SIG-M5 treated with dmso at 0.1 percent for 504 hours (cell line): ENCODE measurements around the gene GIMAP2.

Experiments
- DNase-seq: peaks from one replicate; lab custom pipeline; 2025; ENCODE audit not compliant: unreplicated experiment; lab: John Stamatoyannopoulos, UW

The GIMAP2 gene

DNA sequence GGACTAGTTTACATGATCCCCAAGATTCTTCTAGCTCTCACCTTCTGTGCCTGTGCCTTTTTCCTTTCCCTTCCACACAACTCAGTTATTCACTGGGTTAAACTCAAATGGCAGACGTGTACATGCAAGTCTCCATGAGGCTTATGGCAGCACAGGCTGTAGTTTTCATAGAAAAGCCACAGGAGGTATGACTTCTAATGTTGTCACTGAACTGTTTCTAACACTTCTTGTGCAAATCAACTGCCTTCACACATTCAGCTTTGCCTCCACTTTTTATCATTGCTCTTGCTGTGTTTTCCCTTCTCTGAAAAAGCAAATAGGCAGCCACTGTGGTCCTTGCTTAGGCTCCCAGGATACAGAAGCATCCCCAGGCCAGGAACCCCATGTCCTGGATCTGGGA lies 46.4 kb downstream of the GIMAP2 start:
- DNase-seq, result no peak

DNA sequence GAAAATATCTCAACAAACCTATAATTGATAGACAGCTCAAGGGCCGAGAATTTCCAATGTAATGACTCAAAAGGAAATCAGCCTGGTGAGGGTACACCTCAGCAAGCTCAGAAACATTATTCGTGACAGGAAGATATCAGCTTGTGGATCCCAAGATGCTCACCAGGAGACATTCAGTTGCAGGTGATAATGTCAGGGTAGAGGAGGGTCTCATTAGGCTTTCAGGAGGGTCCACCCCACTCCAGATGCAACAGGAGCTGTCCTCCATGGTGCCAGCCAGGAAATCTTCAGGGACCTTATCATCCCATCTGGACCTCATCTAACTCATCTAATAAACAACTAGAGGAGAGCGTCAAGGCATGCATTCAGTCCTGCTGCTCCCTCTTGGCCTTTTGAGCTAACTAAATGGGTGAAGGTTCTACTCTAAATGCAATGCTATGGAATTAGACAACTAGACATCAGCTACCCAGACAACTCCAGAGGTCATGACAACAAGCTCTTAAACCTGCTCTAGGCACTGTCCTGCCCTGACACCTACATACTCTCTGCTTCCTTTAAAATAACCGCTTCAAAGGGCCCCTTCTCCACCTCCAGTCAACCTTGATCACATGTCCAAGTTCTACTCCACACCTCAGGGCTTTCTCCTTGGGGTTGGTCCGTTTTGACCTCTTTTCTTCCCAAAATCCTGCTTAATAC lies 47.4 kb downstream of the GIMAP2 start:
- no peak for DNase-seq

DNA sequence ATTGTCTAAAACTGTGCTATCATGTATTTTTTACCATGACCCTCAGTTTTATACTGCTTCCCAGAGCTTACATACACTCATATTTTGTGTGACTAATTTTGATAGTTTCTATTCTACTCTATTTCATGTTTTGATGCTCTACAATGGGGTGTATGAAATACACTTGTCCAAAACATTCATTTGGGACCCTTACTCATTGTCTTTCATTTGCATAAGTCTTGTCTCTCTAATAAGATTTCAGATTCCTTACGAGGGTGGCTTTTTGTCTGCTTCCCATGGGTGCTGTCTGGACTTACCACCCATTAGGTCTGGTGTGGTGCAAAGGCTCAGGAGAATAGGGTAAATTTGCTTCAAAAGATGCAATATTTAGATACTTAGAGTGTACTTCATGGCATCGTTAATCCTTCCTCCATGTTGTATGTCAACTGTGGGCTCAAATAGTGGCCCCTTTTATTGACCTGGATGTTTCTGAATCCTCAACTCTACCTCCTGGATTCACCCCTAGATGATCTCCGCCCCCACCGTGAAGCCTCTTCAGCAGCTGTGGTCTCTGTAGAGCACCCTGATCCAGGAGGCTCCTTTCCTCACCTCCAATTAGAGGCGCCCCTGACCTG lies 48.1 kb downstream of the GIMAP2 start:
- DNase-seq, result no peak

GRCh38 chr7:150734254-150734653 lies 48.7 kb downstream of the GIMAP2 start:
- no peak for DNase-seq

DNA sequence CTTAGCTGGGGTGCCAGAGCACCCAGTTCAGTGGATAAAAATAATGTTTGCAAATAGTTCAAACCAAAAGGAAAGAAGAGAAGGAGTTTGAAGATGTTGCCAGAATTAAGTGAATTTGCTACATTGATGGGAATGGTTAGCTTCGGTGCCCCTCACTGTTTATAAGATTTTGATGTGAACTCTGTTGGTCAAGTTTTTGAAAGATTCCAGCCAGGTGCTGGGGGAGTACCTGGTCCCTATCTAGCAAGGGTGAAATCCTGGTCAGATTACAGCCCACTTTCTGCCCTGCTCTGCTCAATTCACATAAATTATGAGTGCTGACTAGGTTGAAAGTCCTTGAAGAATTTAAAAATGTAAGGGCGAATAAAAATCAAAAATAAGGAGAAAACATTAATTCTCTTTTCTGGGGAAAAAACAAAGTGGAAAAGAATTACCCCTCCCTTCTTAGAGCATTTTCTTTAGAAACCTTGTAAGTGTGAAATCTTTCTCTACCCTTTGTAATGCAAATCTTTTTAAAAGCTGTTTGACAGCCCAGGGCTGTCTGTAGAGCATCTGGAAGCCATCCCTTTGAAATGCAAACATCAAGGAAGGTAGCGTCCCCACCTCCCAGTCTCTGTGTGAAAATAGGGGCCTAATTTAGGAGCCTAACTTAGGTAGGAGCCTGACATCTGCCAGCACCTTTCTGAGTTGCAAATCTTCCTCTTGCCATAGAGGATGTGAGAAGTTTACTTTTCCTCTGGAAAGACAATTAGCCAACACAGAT lies 50.3 kb downstream of the GIMAP2 start:
- DNase-seq, result no peak

DNA sequence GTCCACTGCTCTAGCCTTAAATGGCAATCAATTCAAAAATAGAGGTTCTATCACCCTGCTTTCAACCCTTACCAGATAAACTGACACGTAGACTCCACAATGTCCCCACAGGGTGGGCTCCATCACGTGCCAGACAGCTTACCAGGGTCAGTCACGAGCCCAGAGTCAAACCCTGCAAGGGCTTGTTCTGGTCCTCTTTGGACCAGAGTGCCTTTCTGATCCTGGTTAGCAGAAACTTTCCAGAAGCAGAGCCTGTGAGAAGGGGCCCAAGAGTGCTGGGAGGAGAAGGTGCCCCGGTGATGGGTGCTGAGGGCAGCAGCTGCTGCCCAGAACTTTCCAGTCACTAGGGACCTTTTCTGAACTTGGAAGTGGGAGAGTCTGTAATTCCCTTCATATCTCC lies 51.4 kb downstream of the GIMAP2 start:
- DNase-seq, result no peak

DNA sequence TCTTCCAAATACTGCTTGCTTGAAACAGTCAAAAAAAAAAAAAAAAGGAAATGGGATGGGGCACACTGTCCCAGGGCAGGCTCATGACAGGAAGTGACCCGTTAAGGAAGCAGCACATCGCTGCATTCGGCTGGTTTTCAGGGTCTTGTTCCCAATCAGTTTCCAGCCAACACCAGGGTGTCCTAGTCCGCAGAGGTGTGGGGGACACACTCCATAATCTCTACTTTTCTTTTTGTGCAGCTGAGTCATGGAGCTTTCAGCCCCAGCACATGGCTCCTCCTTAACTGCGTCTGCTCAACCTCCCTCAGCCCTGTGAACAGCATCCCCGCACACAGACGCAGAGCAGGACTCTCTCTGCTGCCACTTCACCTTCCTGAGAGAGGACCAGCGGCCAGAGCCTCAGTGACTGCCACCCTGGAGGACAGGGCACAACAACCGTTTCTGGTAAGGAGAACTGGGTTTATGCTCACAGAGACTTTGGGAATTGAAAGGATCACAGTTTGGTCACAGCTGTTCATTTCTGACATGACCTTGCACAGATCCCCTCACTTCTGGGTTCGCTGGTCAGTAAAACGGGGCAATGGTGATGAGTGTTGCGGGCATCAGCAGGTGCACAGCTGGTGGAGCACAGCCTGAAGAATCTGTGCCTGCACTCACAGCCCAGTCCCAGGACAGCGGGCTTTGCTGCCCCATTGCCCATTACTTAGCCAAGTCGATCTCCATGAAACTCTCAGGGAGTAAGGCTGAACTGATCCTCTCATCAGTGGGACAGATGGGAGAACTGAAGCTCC lies 52.0 kb downstream of the GIMAP2 start, which contains the start of gene GIMAP5:
Gene GIMAP5, plus strand, starts transcription at position 154 of the 791 bp plus-strand sequence. CDS start 3,467 bp downstream, outside the sequence.
- no peak for DNase-seq

DNA sequence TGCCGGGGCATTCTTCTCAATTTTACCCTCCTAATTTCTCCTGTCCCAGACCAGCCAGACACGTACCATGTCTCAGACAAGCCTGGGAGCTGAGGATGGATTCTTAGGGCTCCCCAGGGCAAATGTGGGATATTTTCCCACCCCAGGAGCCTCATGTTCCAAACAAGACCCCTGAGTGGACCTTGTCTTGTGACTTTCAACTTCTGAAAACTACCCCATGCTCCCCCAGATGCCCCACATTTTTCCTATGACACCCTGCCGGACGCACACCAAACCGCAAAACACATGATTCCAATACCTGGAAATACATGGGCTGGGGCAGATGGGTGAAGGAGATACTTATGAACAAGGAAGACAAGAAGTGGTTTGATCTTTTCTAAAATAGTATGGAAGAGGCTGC lies 52.6 kb downstream of the GIMAP2 start:
- DNase-seq, result no peak

DNA sequence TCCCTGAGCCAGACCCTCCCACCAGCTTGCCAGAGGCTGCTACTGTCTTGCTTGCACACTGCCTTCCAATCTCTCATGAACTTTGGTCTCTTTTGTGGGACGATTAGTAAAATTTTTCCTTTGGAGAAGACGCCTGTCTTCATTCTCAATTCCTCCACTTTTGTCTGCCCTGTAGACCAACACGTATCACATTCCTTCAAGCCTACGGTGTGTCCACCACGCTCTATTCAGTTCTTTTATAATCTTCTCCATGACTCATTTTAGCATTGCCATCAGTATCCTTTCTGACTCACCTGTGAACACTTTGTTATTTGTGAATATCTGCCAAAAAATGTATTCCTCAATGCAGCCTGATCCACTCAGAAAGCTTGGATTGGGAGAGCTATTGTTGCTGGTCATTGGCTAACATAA lies 53.1 kb downstream of the GIMAP2 start:
- DNase-seq, result no peak

DNA sequence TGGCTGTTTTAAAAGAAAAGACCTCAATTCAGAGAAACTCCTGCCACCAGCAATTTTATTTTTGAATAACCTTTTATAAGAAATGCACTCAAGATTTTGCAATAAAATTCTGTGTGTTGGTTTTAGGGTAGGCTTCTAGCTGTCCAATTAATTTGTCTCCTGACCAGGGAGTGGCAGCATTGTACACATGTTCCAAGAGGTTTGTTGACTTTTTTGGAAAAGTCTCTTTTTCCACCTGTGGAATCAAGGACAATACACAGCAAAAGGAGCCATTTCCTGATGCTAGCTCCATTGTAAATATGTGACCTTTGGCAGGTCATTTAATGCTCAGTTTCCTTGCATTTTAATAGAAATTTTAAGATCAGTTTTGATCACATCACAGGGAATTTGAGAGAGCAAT lies 53.5 kb downstream of the GIMAP2 start:
- no peak for DNase-seq

DNA sequence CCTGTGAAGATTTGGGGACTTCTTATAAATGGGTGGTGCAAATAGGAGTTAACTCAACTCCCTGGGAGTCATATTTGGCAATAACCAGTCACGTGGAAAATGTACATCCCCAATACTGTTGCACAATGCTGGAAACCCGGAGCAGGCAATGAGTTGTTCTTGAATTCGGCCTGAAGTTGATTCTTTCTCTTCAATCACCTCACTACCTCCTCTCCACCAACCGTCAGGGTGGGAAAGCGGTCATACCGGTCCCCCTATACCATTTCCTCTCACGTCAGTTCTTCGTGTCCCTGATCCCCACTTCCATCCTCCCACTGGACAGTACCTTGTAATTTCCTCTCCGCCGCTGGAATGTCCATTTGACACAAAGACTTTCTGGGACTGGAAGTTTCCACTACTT lies 54.5 kb downstream of the GIMAP2 start:
- peak; percentile 8 for DNase-seq

DNA sequence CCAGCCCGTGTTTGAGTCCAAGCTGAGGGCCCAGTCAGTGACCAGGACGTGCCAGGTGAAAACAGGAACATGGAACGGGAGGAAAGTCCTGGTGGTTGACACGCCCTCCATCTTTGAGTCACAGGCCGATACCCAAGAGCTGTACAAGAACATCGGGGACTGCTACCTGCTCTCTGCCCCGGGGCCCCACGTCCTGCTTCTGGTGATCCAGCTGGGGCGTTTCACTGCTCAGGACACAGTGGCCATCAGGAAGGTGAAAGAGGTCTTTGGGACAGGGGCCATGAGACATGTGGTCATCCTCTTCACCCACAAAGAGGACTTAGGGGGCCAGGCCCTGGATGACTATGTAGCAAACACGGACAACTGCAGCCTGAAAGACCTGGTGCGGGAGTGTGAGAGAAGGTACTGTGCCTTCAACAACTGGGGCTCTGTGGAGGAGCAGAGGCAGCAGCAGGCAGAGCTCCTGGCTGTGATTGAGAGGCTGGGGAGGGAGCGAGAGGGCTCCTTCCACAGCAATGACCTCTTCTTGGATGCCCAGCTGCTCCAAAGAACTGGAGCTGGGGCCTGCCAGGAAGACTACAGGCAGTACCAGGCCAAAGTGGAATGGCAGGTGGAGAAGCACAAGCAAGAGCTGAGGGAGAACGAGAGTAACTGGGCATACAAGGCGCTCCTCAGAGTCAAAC lies 56.9 kb downstream of the GIMAP2 start:
- no peak for DNase-seq
